GM08714 (cell line): ENCODE results near the gene LRRK2.
"Not testable (repeated sequence)": the region's sequence is repeated elsewhere in the genome, so short reads cannot be mapped to it uniquely, and the experiment has no call there.

Source experiments
- H3K4me3 ChIP-seq: fragments of 200-500 bp; sonication (Bioruptor generic); 2 replicates; pipeline ENCODE4 v1.5.1; 2014; ENCODE audit warnings: mild to moderate bottlenecking, low read length, inconsistent platforms
- ZNF274 ChIP-seq: IDR thresholded peaks from 2 replicates; pipeline ENCODE4 v1.6.1; 2012; ENCODE audit warnings: mild to moderate bottlenecking, low read depth, low read length

The LRRK2 gene

GRCh38 chr12:40335991-40336390 is 111.2 kb downstream of the LRRK2 start:
- H3K4me3 ChIP-seq: no peak overlapping the region
- no peak for TF ChIP-seq ZNF274

GRCh38 chr12:40336573-40337199 is 111.9 kb downstream of the LRRK2 start:
- no peak for TF ChIP-seq ZNF274
- H3K4me3 ChIP-seq: no peak overlapping the region

GRCh38 chr12:40338071-40338470 is 113.3 kb downstream of the LRRK2 start:
- H3K4me3 ChIP-seq: no peak overlapping the region
- no peak for TF ChIP-seq ZNF274

- no peak for TF ChIP-seq ZNF274
- H3K4me3 ChIP-seq: no peak overlapping the region
These were observed 113.8 kb downstream of the LRRK2 start for GRCh38 chr12:40338621-40339020.

- no peak for TF ChIP-seq ZNF274
- no peak overlapping the region for H3K4me3 ChIP-seq
These were observed 117.2 kb downstream of the LRRK2 start for GRCh38 chr12:40342010-40342409.

GRCh38 chr12:40343124-40343523 is 118.3 kb downstream of the LRRK2 start:
- no peak overlapping the region for H3K4me3 ChIP-seq
- no peak for TF ChIP-seq ZNF274

GRCh38 chr12:40344312-40344711 is 119.5 kb downstream of the LRRK2 start:
- TF ChIP-seq ZNF274: no peak
- H3K4me3 ChIP-seq: no peak overlapping the region

GRCh38 chr12:40351976-40352375 is 127.2 kb downstream of the LRRK2 start:
- no peak for TF ChIP-seq ZNF274
- no peak overlapping the region for H3K4me3 ChIP-seq

GRCh38 chr12:40375076-40375475 is 150.3 kb downstream of the LRRK2 start:
- H3K4me3 ChIP-seq: no peak overlapping the region
- TF ChIP-seq ZNF274: no peak

GRCh38 chr12:40376533-40377267 is 151.9 kb downstream of the LRRK2 start:
- no peak overlapping the region for H3K4me3 ChIP-seq
- no peak for TF ChIP-seq ZNF274

GRCh38 chr12:40378691-40379090 is 153.9 kb downstream of the LRRK2 start:
- TF ChIP-seq ZNF274: no peak
- no peak overlapping the region for H3K4me3 ChIP-seq

- no peak for TF ChIP-seq ZNF274
- H3K4me3 ChIP-seq: no peak overlapping the region
These were observed 157.4 kb downstream of the LRRK2 start for GRCh38 chr12:40382217-40382616.

- H3K4me3 ChIP-seq: not testable (repeated sequence)
These were observed 162.5 kb downstream of the LRRK2 start for GRCh38 chr12:40387279-40387678.

- no peak for TF ChIP-seq ZNF274
- no peak overlapping the region for H3K4me3 ChIP-seq
These were observed 166.2 kb downstream of the LRRK2 start for GRCh38 chr12:40390980-40391379.

- TF ChIP-seq ZNF274: no peak
These were observed 168.2 kb downstream of the LRRK2 start for GRCh38 chr12:40393026-40393425.

GRCh38 chr12:40399656-40400055 is 174.9 kb downstream of the LRRK2 start:
- no peak for TF ChIP-seq ZNF274
- H3K4me3 ChIP-seq: no peak overlapping the region

More at GRCh38 chr12:40393026-40393425, 168.2 kb downstream of the LRRK2 start:
- H3K4me3 ChIP-seq: no peak overlapping the region
